G401.6 (cell line): ENCODE results near the gene ADARB1.

Experiments
- FAIRE-seq: peaks from 2 replicates; lab custom pipeline; 2012; peaks lifted over from hg19 to GRCh38; lab: Jason Lieb, UNC

The ADARB1 gene

GRCh38 chr21:45039317-45040156 is 34.8 kb upstream of the ADARB1 start:
- peak; percentile 28 for FAIRE-seq

GRCh38 chr21:45040157-45040711 is 34.1 kb upstream of the ADARB1 start:
- no peak for FAIRE-seq

DNA sequence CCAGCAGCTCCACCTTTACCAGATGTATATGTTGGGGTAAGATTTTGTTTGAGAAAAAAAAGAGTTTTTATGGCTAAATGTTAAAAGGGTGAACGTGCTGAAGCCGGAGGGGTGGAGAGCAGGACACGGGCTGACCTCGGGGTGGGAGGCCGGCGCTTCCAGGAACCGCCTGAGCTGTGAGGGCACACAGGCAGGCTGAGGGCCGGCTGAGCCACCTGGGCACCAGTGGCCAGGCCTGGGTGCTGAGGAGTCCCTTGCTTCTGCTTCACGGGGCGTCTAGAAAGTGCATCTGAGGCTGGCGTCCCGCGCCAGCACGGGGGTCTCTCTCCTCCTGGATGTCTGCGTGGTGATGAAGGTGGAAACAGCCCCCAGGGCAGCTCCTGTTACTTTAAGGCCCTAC is 33.6 kb upstream of the ADARB1 start:
- no peak for FAIRE-seq

- no peak for FAIRE-seq
Measured at GRCh38 chr21:45041351-45041805, 33.0 kb upstream of the ADARB1 start.

DNA sequence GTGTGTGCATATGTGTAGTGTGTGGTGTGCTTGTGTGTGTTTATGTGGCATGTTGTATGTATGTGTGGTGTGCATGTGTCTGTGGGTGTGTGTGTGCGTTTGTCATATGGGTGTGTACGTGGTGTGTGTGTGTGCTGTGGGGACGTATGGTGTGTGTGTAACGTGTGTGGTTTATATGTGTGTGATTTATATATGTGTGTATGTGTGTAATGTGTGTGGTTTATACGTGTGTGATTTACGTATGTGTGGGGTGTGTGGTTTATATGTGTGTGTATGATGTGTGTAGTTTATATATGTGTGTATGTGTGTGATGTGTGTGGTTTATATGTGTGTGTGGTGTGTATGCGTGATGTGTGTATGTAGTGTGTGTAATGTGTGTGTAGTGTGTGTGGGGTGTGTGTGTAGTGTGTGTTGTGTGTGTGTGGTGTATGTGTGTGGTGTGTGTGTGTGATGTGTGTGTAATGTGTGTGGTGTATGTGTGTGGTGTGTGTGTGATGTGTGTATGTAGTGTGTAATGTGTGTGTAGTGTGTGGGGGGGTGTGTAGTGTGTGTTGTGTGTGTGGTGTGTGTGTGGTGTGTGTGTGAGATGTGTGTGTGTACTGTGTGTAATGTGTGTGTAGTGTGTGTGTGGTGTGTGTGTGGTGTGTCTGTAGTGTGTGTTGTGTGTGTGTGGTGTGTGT is 32.3 kb upstream of the ADARB1 start:
- no peak for FAIRE-seq

DNA sequence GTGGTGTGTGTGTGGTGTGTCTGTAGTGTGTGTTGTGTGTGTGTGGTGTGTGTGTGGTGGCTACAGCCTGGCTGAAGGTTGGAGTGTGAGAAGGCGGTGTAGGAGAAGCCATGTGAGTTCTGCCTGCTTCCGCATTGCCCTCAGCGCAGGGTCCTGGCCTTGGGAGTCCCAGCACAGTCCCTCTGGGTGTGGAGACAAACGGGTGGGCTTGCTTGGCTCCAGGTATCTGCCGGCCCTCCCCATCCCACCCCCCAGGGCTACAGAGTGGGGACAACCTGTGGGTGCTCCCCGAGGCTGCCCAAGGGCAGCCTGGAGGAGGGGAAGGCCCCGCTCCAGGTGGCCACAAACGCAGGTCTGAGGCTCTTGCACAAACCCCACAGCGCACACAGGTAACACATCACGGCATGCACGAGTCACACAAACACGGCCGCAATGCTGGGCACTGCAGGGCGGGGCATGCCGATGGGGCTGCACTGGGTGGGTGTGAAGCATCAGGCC is 31.7 kb upstream of the ADARB1 start:
- FAIRE-seq = no peak

- FAIRE-seq = no peak
Measured at GRCh38 chr21:45043541-45044020, 30.8 kb upstream of the ADARB1 start.

DNA sequence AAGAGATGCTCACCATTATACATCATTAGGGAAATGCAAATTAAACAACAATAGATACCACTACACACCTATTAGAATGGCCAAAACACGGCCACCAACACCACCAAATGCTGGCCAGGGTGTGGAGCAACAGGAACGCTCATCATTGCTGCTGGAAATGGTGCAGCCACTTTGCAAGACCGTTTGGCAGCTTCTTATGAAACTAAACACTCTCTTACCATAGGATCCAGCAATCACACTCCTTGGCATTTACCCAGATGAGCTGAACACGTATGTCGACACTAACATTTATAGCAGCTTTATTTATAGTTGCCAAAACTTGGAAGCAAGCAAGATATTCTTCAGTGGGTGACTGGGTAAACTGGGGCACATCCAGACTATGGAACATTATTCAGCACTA is 28.9 kb upstream of the ADARB1 start:
- no peak for FAIRE-seq

- no peak for FAIRE-seq
Measured at GRCh38 chr21:45047257-45047656, 27.1 kb upstream of the ADARB1 start.

DNA sequence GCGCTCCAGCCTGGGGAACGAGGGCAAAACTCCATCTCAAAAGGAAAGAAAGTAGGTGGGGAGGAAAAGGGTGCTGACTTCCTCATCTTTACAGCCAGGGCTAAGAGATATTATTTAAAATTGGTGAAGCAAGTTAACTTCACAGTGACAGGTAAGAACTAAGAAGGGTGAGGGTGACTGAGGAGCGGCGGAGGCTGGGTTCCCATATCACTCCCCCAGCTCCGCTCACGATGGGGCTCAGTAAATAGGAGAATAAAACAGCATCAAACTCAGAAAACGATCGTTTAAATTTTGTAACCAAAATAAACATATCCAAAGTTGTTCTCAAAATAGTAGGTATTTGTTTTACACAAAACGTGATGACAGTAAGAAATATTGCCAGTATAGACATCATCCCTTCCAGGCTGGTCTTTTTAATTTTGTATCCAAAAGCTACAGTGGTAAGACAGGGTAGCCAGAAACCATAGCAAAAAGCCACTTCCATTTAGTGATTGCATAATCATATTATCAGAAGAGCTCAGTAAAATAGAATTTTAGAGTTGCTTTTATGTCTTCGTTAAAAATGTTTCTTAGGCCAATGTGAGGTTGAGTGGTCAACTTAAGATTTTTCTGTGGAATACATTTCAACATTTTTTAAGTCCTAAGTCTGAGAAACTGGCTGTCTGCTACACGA is 26.2 kb upstream of the ADARB1 start:
- no peak for FAIRE-seq

DNA sequence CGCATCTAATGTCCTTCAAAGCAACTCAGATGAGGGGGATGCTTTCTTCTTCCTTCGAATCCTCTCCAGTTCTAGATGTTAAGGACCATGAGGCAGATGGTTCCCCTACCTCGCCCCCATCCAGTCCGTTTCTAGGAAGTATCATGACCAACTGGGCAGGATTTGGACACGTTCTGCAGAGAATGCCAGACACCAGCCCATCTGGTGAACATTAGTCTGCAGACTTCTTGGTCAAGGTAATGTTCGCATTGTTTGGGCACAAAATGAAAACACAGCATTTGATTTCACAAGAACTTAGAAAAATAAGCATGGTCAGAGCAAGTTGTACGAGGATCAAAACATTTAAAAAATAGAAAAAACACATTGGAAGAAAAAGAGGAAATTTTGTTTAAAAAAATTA is 25.4 kb upstream of the ADARB1 start:
- FAIRE-seq = no peak

DNA sequence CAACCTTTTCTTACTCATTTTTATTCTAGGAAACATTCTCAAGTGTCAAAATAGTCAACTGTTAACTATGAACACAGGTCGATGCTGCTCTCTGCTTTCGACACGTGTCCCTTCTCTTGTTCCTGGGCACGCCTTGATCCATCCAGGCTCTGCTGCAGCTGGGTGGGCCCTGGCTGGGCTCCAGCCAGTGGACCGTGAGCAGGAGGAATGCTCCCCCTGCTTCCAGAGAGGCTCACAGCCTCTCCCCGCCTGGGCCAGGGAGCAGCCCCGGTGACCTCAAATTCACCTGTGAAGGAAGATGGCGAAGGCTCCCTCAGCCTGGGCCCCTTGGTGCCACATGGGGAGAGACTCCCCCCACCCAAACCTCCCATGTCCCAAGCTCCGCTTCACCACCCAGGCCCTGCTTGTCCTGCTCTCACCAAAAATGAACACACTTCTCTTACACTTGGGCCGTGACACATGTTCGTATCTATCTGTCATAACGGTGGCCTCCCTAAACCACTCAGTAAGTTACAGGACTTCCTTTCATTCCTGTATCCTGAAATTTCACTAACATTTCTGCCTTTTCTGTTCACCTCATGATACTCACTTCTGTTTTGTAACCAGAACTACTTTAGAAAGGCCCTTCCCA is 24.6 kb upstream of the ADARB1 start:
- no peak for FAIRE-seq

GRCh38 chr21:45050345-45050796 is 24.0 kb upstream of the ADARB1 start:
- no peak for FAIRE-seq

GRCh38 chr21:45050797-45051489 is 23.4 kb upstream of the ADARB1 start:
- FAIRE-seq = peak; percentile 92

GRCh38 chr21:45051580-45052434 is 22.6 kb upstream of the ADARB1 start:
- no peak for FAIRE-seq

DNA sequence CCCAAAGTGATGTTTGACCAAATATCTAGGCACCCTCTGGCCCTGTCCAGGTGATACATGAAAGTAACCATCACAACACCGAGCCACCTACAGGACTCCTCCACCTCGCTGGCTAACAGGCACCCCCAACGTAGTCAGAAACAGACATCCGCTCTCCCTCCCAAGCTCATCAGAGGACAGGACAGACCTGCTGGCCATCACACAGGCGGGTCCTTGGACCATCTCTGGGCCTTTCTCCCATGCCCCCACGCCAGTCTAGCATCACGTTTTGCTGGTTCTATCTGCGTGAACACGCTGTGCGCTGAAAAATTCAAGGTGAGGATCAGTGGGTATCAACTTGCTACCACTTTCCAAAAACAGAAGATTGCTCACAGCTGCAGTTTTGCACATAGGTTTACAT is 21.4 kb upstream of the ADARB1 start:
- no peak for FAIRE-seq

DNA sequence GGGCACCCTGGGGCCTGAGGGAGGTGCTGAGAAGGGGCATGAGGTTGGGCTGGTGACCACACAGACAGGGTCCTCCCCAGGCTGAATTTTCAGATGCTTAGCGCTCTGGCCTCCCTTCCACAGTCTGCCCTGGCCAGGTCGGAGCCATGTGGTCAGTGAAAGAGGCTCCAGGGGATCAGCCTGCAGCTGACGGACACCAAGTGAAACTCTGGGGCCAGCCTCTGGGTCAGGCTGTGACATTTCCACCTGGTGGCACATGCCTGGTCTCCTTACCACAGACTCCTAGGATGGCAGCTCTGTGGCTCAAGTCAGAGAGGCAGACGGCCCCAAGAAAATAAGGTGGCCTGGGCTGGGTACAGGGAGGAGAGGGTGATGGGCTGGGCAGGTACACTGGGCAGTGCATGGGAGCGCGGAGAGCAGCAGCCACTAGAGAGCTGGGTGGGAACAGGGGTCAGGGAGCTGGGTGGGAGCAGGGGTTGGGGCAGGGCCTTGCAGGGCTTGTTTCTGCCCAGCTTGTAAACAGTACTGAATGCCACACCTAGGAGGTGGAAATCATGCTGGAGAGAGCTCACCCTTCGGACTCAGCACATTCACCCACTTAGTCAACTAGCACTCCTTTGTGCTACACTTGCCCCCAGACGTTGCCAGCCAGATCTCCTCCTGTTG is 20.7 kb upstream of the ADARB1 start:
- FAIRE-seq = no peak

GRCh38 chr21:45054227-45054926 is 20.0 kb upstream of the ADARB1 start:
- FAIRE-seq = no peak
